ENCODE measurements around the gene MTOR.

The MTOR gene

DNA sequence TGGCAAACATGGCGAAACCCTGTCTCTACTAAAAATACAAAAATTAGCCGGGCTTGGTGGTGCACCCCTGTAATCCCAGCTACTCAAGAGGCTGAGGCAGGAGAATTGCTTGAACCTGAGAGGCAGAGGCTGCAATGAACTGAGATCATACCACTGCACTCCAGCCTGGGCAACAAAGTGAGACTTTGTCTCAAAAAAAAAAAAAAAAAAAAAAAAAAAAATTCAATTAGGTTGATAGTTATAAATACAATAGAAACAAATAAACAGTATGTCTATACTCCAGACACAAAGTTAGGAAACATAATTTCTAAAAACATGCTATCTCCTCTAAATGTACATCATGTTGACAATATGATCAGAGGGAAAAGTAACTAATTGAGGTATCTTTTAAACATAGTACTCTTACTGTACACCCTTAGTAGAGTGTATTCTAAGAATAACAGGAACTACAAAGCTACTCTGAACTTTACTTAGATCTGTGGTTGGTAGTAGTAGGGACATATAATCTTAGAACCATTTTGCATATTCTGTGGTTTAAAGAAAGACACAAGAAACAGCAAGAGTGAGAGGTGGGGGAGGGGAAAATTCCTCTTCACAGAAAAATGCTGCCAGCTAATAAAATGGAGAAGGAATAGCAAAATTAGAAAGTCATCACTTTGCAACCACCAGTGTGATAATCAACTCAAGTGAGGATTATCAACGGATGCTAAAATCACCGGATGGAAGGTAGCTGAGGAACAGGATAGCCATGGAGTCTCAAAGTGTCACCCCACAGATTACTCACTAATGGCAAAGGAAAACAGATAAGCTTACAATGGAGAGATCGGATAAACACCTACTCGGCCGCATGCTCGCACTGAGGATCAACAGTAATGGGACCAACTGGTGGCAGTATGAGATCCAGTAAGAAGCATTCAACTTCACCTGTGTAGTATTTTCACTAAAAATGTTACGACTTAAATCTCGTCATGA, 35.0 kb downstream of the MTOR start:
- no peak for TF ChIP-seq TAF1 (IDR thresholded peaks at IDR 0.05; ENCODE audit: borderline replicate concordance, insufficient read depth, low read length)
- no peak for TF ChIP-seq SIN3A (IDR thresholded peaks at IDR 0.05; ENCODE audit: borderline replicate concordance, insufficient read depth, low read length)
- no peak for TF ChIP-seq POLR2AphosphoS5 (IDR thresholded peaks at IDR 0.05; ENCODE audit: low read depth, low read length)
- TF ChIP-seq, protein P1, sequence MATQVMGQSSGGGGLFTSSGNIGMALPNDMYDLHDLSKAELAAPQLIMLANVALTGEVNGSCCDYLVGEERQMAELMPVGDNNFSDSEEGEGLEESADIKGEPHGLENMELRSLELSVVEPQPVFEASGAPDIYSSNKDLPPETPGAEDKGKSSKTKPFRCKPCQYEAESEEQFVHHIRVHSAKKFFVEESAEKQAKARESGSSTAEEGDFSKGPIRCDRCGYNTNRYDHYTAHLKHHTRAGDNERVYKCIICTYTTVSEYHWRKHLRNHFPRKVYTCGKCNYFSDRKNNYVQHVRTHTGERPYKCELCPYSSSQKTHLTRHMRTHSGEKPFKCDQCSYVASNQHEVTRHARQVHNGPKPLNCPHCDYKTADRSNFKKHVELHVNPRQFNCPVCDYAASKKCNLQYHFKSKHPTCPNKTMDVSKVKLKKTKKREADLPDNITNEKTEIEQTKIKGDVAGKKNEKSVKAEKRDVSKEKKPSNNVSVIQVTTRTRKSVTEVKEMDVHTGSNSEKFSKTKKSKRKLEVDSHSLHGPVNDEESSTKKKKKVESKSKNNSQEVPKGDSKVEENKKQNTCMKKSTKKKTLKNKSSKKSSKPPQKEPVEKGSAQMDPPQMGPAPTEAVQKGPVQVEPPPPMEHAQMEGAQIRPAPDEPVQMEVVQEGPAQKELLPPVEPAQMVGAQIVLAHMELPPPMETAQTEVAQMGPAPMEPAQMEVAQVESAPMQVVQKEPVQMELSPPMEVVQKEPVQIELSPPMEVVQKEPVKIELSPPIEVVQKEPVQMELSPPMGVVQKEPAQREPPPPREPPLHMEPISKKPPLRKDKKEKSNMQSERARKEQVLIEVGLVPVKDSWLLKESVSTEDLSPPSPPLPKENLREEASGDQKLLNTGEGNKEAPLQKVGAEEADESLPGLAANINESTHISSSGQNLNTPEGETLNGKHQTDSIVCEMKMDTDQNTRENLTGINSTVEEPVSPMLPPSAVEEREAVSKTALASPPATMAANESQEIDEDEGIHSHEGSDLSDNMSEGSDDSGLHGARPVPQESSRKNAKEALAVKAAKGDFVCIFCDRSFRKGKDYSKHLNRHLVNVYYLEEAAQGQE (IDR thresholded peaks at IDR 0.05; ENCODE audit: insufficient read depth in 1 of 2, low read depth in 2 of 2, low read length in 2 of 2) = no peak
- TF ChIP-seq FOXP2 (optimal IDR thresholded peaks at IDR 0.05; ENCODE audit: borderline replicate concordance, extremely low read depth, extremely low read length, insufficient read depth) = no peak

DNA sequence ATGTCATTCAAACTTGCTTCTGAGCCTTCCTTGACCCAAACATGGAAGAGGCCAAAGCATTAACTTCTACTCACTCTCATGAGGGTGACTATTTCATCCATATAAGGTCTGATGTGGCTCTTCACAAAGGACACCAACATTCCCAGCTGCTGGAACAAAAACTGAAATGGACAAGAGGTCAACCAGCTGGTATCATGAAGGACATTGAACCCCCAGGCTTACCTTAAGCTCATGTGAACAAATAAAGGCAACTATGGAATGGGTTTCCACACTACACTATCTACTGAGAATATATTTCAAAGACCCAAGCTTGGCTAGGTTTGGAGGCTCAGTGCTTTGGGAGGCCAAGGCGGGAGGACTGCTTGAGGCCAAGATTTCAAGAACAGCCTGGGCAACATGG, 46.3 kb downstream of the MTOR start:
- TF ChIP-seq, protein P1 (IDR thresholded peaks at IDR 0.05; ENCODE audit: insufficient read depth in 1 of 2, low read depth in 2 of 2, low read length in 2 of 2) = no peak
- TF ChIP-seq SIN3A (IDR thresholded peaks at IDR 0.05; ENCODE audit: borderline replicate concordance, insufficient read depth, low read length) = no peak
- TF ChIP-seq FOXP2 (optimal IDR thresholded peaks at IDR 0.05; ENCODE audit: borderline replicate concordance, extremely low read depth, extremely low read length, insufficient read depth) = no peak
- TF ChIP-seq TAF1 (IDR thresholded peaks at IDR 0.05; ENCODE audit: borderline replicate concordance, insufficient read depth, low read length) = no peak
- no peak for TF ChIP-seq POLR2AphosphoS5 (IDR thresholded peaks at IDR 0.05; ENCODE audit: low read depth, low read length)

DNA sequence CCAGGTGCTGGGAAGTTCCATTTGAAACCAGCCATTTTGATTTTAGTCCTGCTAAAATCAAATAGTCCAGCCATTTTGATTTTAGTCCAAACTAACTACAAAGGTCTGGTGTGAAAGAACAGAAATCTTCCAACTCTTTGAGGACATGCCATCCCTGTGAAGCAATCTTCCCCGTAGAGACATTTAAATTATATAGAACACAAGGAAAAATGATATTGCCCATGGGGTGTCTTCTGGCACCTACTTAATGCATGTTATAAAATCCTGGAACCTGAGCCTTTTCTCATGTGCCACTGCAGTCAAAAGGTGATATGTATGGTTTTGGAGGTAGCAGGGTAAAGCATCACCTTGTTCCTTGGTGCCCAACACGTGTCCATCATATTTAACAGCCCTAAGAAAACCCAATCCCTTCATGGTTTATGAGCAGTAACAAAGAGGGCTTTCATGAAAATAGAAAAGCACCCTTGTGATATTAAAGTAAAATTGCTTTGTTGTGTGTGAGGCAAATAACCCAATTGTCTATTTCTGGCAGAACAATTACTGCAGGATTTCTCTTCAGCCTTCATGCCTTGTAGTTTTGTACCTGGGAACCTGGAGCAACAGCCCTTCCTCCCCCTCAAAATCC, 46.9 kb downstream of the MTOR start:
- TF ChIP-seq FOXP2 (optimal IDR thresholded peaks at IDR 0.05; ENCODE audit: borderline replicate concordance, extremely low read depth, extremely low read length, insufficient read depth) = no peak
- TF ChIP-seq TAF1 (IDR thresholded peaks at IDR 0.05; ENCODE audit: borderline replicate concordance, insufficient read depth, low read length) = no peak
- TF ChIP-seq, protein P1 (IDR thresholded peaks at IDR 0.05; ENCODE audit: insufficient read depth in 1 of 2, low read depth in 2 of 2, low read length in 2 of 2) = no peak
- TF ChIP-seq POLR2AphosphoS5 (IDR thresholded peaks at IDR 0.05; ENCODE audit: low read depth, low read length) = no peak
- no peak for TF ChIP-seq SIN3A (IDR thresholded peaks at IDR 0.05; ENCODE audit: borderline replicate concordance, insufficient read depth, low read length)

DNA sequence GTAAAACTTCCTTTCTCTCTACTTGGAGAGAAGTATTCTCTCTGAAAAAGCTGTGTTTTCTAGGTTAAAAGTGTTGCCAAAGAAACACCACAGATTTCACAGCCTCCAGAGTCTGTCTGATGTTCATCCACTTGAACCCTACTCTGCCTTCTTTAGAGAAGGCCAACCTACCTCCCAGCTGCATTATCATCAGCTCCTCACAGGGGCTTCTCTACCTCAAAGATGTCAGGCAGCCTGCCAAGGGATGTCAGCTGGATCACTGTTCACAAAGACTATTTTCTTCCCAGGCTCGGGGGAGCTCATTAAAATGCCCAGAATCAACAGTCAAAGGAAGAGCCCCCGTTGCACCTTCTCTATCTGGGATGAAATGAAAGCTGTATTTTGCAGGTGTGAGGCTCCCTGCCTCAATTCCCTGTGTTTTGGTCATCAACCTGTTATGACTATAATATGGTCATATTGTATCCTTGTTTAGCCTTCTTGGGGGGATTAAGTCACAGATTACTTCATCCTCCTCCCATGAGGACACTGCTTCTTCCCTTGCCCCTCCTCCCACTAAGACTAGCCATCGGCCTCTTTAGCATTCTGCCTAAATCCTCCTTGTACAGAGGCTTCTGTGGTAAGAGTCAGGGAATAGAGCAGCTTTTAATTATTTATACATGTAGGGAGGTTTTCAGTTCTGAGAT, 47.5 kb downstream of the MTOR start:
- TF ChIP-seq TAF1 (IDR thresholded peaks at IDR 0.05; ENCODE audit: borderline replicate concordance, insufficient read depth, low read length) (no peak), POLR2AphosphoS5 (IDR thresholded peaks at IDR 0.05; ENCODE audit: low read depth, low read length) (no peak)
- TF ChIP-seq, protein P1 (IDR thresholded peaks at IDR 0.05; ENCODE audit: insufficient read depth in 1 of 2, low read depth in 2 of 2, low read length in 2 of 2) = no peak

Data from PFSK-1 (cell line).